HG02610 (cell line): ENCODE measurements around the gene SUCNR1.
A peak's percentile ranks its signal among the peaks of the same experiment; 100 is the strongest.
"Not testable (repeated sequence)": the region's sequence is repeated elsewhere in the genome, so short reads cannot be mapped to it uniquely, and the experiment has no call there.

Experiments used
- ATAC-seq: cut with Tn5 transposase; IDR thresholded peaks from one replicate; pipeline ENCODE4 v1.9.1; 2021; ENCODE audit warnings: mild to moderate bottlenecking, moderate library complexity; ENCODE audit not compliant: unreplicated experiment

SUCNR1 gene

DNA sequence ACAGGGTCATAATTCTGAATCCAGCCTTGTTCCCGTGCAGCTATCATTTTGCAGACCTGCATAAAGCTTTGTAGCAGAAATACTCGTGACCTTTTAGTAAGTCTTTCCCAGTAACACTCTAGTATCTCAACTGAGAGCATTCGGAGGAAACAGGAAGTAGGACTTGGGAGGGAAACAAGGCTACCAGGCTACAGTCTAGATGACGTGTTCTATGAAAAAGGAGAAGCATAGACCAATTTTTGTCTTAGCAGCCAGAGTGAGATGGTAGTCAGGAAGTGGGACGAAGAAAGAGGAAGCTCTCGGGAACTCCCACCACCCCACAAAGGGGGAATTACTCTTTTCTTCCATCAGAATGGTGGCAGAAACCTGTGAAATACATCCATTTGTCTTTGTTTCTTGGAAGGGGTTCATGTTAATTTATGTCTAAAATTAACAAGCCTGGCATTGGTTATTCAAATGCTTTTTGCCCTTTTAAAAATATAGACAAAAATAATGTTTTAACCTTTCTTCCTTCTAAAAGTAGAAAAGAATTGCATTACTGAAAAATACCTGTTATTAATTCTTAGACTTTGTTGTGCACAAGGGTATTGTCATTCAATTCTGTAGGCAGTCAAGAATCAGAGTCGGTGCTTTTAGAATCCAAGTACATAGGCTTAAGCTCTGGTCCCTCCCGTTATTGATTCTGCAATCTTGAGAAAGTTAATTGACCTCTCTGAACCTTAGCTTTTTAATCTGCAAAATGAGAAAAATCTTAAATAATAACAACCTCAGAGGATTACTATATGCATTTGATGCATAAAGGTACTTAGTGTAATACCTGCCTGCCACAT is 1.6 kb upstream of the SUCNR1 start:
- peak; percentile 92 for ATAC-seq

DNA sequence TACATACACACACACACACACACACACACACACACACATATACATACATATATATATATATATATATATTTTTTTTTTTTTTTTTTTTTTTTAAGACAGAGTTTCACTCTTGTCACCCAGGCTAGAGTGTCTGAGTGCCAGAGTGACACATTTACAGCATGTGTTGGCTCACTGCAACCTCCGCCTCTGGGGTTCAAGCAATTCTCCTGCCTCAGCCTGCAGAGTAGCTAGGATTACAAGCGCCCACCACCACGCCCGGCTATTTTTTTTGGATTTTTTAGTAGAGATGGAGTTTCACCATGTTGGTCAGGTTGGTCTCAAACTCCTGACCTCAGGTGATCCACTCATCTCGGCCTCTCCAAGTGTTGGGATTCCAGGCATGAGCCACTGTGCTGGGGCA is 636 bp downstream of the SUCNR1 start:
- not testable (repeated sequence) for ATAC-seq

DNA sequence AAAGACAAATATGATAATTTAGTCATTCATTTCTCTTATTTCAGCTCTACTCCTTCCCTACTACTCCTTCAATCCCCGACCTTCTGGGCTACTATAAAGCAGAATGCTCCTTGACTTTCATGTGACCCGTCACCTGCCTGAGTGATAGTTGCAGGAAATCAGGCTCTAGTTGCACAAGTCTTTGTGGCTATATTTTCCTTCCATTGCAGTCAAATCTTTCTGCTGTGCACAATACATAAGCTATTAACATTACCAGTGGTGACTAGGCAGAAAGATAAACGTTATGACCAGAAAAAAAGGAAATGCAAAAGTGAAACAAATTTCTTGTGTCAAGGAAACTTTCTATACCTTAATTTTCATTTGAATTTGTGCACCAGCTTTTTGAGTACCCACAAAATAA is 2.3 kb downstream of the SUCNR1 start:
- peak; percentile 44 for ATAC-seq

DNA sequence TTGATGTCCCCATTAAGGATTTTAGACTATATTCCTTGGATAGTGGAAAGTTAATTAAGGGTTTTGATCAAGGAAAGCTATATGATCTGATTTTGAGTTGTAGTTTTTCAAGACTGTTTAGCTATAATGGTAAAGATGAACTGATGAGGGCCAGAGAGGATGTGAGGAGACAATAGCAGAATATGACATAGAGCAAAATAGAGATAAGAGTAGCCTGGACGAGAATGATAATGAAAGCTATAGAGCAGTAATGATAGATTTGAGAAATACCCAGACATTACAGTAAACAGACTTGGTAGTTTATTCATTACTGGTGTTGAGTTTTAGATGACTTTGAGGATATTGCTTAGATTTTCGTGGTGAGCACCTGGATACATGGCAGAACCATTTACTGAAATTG is 3.8 kb downstream of the SUCNR1 start:
- no peak for ATAC-seq

DNA sequence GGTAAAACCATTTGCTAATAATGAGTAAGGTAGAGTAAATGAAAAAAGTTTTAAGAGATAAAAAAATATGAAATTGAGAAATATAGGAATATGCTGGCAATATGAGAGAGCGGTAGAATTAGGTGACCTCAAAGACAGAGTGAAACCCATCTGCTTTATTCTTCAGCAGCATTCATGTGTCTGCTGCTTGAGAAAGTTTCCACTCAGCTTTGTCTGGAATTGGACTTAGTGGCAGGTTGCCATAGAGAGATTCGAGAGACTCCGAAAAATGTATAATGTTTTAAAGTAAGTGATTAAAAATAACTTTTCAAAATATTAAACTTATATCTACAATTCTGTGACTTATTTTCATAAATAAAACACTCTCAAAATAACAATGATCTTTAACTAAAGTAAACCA is 5.0 kb downstream of the SUCNR1 start:
- no peak for ATAC-seq

DNA sequence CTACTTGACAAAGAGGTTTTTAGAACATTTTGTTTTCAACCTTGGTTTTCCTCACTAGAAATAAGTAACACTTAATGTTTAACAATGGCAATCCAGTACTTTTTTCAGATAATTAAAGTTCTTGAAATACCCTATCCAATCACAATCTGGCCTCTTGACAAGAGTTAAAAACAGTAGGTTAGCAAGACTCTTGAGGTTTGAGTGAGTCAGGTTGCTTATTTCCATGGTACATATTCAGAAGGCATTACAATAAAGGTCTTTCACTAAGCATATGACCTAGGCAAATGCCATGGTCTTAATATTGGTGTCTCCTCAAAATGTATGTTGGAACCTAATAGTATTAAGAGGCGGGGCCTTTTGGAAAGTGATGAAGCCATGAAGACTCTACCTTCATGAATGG is 5.6 kb downstream of the SUCNR1 start:
- no peak for ATAC-seq

DNA sequence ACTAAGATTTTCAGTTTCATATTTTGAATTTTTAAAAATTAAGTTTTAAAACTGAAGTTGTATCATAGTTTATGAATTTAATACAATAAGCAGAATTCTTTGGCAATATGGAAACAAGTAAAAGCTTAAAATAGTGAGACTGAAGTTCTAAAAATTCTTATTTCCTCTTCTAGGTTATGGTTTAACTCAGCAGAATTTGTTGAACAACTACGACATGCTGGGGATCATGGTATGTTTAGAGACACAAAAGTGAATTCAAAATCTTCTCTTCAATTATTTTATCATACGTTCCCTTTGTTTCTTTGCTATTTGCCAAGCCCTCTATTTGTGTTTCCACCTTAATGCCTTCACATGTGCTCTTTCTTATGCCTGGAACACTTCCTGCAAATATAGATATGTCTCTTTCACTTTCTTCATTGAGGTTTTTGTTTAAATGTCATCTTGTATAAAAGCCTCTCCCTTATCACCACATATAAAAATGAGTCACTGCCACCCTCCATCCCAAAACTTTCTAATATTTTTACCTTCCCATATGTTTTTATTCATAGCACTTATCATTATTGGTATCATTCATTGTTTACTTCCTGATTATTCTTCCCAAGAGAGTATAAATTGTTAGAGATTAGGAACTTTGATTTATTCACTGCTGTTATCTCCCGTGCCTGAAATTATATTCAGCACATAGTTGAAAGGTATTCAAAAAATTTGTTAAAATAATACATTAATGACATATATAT is 6.4 kb downstream of the SUCNR1 start:
- ATAC-seq = peak; percentile 42

DNA sequence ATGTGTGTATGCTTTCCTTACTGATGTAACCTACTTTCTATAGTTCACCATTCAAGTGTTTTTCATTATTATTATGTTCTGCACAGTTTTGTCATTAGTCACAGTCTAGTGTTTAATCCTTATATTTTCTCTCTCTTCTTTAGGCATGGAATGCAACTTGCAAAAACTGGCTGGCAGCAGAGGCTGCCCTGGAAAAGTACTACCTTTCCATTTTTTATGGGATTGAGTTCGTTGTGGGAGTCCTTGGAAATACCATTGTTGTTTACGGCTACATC is 6.9 kb downstream of the SUCNR1 start:
- ATAC-seq = peak; percentile 10

DNA sequence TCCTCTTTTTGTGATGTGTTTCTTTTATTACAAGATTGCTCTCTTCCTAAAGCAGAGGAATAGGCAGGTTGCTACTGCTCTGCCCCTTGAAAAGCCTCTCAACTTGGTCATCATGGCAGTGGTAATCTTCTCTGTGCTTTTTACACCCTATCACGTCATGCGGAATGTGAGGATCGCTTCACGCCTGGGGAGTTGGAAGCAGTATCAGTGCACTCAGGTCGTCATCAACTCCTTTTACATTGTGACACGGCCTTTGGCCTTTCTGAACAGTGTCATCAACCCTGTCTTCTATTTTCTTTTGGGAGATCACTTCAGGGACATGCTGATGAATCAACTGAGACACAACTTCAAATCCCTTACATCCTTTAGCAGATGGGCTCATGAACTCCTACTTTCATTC is 7.7 kb downstream of the SUCNR1 start:
- no peak for ATAC-seq

DNA sequence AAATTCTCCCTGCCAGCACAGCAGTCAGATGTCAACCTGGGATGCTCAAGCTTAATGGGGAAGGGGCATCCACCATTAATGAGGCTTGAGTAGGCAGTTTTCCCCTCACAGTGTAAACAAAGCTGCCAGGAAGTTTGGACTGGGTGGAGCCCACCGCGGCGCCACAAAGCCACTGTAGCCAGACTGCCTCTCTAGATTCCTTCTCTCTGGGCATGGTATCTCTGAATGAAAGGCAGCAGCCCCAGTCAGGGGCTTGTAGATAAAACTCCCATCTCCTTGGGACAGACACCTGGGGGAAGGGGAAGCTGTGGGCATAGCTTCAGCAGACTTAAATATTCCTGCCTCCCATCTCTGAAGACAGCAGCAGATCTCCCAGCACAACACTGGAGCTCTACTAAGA is 12.0 kb downstream of the SUCNR1 start:
- ATAC-seq = not testable (repeated sequence)

DNA sequence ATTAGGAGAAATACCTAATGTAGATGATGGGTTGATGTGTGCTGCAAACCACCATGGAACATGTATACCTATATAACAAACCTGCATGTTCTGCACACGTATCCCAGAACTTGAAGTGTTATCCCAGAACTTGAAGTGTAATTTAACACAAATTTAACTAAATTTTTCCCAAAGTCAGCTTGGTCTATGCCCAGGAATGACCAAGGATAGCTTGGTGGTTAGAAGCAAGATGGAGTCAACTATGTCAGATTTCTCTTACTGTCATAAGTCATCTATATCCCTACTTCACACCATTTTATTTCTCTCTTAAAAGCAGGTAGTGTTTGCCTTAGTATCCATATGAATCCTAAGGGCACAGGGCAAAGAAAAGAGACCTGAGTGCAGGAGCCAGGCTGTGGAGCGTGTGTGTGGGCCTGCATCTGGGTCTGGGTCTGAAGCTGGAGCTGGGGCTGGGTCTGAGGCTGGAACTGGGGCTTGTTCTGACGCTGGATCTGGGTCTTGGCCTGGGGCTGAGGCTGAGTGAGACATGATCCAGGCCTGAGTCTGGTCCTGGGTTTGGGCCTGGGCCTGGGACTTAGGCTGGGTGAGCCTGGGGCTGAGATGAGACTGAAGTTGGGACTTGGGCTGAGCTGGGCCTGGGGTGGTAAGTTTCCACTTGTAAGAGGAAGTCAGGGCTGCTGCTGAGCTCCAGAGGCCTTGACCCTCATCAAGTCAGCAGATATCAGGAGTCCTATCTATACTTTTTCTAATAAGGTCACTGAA is 14.2 kb downstream of the SUCNR1 start:
- not testable (repeated sequence) for ATAC-seq

DNA sequence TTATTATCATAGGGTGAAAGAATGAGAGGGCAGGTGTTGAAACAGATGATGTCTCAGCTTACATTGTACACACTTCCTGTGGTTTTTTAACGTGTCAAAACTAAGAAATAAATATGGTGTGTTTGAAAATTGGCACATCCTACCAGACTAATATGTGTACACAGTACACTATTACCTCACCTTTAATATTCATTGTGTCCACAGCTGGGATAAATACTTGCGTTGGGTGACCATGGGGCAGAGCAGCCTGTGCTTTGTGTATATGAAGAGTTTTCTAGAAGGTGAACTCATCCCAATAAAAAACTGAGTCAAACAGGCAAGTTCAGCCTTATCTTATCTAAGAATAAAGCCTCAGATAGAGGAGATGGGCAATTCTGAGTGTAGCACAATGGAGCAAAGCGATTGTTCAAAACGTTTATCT is 17.3 kb downstream of the SUCNR1 start:
- ATAC-seq = peak; percentile 68

DNA sequence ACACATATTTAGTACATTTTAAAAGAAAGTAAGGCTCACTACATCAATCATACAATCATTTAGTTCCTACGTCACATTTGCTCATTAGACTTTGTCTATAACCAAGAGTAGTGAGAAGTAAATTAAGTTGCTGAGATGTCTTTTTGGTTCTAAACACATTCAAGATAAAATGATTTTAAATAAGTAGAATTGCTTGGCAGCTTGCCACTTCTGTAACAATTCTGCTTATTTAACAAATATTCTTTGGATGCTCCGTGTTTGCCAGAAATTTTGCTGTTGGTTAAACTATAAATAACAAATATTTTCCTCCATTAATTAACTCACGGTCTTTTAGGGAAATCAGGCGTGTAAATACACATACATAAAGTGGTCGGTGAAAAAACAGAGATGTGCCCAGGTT is 18.3 kb downstream of the SUCNR1 start:
- ATAC-seq = no peak

DNA sequence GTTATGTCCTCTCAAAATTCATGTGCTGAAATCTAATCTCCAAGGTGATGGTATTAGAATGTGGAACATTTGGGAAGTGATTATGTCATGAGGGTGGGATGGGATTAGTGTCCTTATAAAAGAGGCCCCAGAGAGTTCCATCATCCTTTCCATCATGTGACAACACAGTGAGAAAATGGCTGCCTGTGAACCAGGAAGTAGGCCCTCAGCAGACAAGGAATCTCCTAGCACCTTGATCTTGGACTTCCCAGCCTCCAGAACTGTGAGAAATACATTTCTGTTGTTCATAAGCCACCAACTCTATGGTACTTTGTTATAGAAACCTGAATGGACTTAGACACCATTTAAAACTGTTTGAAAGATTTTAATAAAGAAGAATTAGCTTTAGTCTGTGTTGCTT is 20.8 kb downstream of the SUCNR1 start:
- ATAC-seq = no peak

DNA sequence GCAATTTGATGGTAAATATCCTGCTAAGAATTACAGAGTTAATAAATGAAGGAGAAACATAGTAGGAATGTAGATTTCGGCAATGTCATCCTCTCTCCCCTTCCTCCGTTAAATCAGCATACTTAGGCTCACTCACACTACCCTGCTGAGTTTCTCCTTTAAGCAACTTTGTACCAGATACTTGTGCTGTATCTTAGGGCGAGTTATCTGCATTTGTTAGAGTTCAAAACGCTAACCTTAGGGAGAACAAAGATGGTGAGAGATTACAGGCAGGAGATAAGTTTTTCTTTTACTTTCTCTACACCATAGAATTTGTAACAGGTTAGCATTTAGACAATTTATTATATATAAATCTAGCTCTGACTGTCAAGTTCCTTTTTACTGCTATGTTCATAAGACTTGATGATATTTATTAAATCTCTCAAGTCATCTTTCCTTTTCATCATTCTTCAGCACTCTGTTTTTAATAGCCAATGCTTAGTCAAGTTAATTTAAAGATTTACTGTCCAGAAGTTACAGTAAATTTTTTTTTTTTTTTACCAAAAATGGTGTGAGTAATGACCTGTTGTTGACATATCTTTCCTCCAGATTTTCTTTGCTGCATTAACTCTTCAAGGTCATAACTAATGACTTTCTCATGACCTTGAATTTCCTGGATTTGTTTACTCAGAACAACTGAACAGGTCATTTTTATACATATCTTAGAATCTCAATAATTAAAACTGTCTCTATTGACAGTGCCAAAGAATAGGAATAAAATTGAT is 22.2 kb downstream of the SUCNR1 start:
- no peak for ATAC-seq

DNA sequence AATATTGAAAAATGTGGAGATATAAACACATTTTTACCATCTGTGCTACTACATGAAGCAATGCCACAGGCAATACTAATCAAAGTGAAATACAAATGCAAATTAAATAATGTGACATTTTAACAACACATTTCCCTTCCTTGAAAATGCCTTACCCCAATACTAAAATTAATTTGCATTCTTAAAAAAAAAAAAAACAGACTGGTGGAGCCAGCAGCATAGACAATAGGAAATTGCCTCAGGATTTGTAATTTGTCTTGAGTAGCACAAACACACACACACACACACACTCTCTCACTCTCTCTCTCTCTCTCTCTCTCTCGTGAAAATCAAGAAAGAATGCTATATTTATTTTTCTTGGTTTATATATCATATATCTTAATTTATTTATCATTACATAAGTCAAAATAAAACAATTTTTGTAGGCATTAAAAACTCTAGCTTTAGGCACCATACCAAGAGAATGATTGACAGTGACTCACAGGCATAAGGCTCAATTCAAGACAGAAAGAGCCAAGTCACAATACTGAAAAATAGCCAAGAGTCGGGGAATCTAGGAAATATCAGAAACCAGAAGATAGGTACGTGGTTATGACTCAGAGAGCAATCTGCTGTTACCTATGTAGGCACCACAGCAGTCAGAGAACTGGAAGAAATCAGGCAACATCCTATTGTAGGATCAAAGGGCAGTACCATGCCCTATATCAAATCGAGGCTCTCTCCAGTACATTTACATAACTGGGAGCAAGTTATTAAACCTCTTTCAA is 23.0 kb downstream of the SUCNR1 start:
- no peak for ATAC-seq

DNA sequence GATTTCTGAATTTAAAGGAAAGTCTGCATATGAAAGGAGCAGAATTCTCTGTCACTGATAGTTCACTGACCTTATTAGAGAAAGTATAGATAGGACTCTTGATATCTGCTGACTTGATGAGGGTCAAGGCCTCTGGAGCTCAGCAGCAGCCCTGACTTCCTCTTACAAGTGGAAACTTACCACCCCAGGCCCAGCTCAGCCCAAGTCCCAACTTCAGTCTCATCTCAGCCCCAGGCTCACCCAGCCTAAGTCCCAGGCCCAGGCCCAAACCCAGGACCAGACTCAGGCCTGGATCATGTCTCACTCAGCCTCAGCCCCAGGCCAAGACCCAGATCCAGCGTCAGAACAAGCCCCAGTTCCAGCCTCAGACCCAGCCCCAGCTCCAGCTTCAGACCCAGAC is 24.7 kb downstream of the SUCNR1 start:
- not testable (repeated sequence) for ATAC-seq

DNA sequence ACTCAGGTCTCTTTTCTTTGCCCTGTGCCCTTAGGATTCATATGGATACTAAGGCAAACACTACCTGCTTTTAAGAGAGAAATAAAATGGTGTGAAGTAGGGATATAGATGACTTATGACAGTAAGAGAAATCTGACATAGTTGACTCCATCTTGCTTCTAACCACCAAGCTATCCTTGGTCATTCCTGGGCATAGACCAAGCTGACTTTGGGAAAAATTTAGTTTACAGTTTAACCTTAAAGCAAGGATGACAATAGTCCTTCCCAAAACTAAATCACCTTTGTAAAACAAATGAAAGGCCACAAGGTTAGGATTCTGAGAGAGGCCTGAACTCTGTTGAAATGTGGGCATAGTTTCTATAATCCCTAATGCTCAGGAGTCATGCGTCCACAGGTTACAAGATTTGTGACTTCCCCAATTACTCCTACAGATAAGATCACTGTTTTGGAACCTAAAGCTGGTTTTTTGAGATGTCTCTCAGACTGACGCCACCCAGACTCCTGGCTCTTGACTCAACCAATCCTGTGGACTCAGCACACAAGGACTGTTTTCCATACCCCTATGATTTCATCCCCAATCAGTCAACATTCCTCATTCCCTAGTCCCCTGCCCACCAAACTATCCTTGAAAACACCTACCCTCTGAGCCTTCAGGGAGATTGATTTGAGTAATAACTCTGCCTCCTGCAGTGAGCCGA is 25.3 kb downstream of the SUCNR1 start:
- ATAC-seq = not testable (repeated sequence)

DNA sequence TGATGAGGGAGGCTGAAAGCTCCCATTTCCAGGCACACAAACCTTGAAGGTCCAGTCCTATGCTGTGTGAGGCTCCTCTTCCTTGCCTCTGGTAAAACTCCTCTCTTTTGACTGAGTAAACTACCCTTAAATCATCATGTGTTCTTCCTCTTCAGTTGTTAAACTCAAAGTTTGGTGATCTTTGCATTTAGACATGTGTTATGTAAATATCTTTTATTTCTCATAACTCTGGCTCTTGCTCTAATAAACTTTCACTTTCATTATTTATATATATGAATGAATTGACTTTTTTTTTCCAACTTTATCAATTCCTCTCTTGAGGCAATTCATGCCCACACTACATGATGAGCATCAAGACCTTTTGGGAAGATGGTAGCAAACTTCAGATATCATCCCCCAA is 26.6 kb downstream of the SUCNR1 start:
- no peak for ATAC-seq

DNA sequence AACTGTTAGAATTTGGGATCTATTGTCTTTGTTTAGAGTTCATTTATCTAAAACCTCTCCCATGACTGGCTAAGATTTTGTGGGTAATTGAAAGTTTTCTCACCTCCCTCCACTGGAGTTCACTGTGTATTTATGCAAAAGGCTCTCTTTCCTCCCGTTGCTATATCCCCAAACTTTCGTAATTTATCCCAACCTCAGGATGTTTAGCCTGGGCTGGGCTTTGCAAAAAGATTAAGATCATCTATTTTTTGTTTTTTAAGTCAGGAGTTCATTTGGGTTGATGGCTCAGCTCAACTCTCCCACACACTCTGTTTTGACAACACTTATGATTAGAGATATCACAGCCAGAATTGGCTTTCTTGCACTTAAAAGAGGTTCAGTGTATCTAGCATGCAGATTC is 27.0 kb downstream of the SUCNR1 start:
- no peak for ATAC-seq
